Peyer's patch (tissue), 4 donors: ENCODE measurements around the gene CACNA1H.

Experiments
- POLR2A ChIP-seq, 2 donors: fragments of 450-650 bp; IDR thresholded peaks; one replicate each; pipeline ENCODE4 v1.5.1; 2017; ENCODE audit warnings: antibody characterized with exemption in 2 of 2, mild to moderate bottlenecking in 2 of 2, moderate library complexity in 2 of 2
- TF ChIP-seq, protein P1 (sequence below), 6 experiments: fragments of 450-650 bp in 4 of 6; fragments of 200-600 bp in 2 of 6; sonication (generic) in 1 of 6; IDR thresholded peaks; one replicate each; pipeline ENCODE4 v1.5.1; 2017 to 2019; ENCODE audit warnings: antibody characterized with exemption in 6 of 6, mild to moderate bottlenecking in 3 of 6, moderate library complexity in 1 of 6

GRCh38 chr16:1197237-1197866 lies 44.4 kb downstream of the CACNA1H start:
- no peak for TF ChIP-seq POLR2A (IDR thresholded peaks at IDR 0.05)
- TF ChIP-seq, protein P1, sequence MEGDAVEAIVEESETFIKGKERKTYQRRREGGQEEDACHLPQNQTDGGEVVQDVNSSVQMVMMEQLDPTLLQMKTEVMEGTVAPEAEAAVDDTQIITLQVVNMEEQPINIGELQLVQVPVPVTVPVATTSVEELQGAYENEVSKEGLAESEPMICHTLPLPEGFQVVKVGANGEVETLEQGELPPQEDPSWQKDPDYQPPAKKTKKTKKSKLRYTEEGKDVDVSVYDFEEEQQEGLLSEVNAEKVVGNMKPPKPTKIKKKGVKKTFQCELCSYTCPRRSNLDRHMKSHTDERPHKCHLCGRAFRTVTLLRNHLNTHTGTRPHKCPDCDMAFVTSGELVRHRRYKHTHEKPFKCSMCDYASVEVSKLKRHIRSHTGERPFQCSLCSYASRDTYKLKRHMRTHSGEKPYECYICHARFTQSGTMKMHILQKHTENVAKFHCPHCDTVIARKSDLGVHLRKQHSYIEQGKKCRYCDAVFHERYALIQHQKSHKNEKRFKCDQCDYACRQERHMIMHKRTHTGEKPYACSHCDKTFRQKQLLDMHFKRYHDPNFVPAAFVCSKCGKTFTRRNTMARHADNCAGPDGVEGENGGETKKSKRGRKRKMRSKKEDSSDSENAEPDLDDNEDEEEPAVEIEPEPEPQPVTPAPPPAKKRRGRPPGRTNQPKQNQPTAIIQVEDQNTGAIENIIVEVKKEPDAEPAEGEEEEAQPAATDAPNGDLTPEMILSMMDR (IDR thresholded peaks at IDR 0.05): no peak
